OCI-LY1 (cell line): ENCODE measurements around the gene ANGPTL8.

Experiments used
- H2AFZ ChIP-seq: fragments of 200-600 bp; sonication (generic), shearing (Covaris generic); 2 replicates; pipeline ENCODE4 v1.6.0; 2014; ENCODE audit warnings: antibody characterized with exemption, mild to moderate bottlenecking, low read length
- H3F3A ChIP-seq: fragments of 200-600 bp; sonication (generic), shearing (Covaris generic); 2 replicates; pipeline ENCODE4 v1.6.0; 2014; ENCODE audit warnings: mild to moderate bottlenecking, antibody characterized with exemption, low read length, moderate library complexity; ENCODE audit not compliant: insufficient read depth
- H3K27ac ChIP-seq: fragments of 200-600 bp; sonication (generic); 2 replicates; pipeline ENCODE4 v1.5.1; 2014; ENCODE audit warnings: low read length, mixed run types, mild to moderate bottlenecking, low read depth; ENCODE audit not compliant: poor library complexity, severe bottlenecking
- H3K27me3 ChIP-seq: fragments of 200-600 bp; sonication (generic); 2 replicates; pipeline ENCODE4 v1.6.0; 2014; ENCODE audit warnings: antibody characterized with exemption, mild to moderate bottlenecking, low read length, moderate library complexity; ENCODE audit not compliant: insufficient read depth
- H3K36me3 ChIP-seq: fragments of 200-600 bp; sonication (generic); 2 replicates; pipeline ENCODE4 v1.6.1; 2014; ENCODE audit warnings: mild to moderate bottlenecking, antibody characterized with exemption, low read length, moderate library complexity, mixed read lengths; ENCODE audit not compliant: insufficient read depth
- H3K4me1 ChIP-seq: fragments of 200-600 bp; sonication (generic); 2 replicates; pipeline ENCODE4 v1.5.1; 2014; ENCODE audit warnings: mild to moderate bottlenecking, low read length, moderate library complexity; ENCODE audit not compliant: insufficient read depth, severe bottlenecking
- H3K4me2 ChIP-seq: fragments of 200-600 bp; sonication (generic), shearing (Covaris generic); 2 replicates; pipeline ENCODE4 v1.6.1; 2014; ENCODE audit warnings: low read length
- H3K4me3 ChIP-seq: fragments of 200-600 bp; sonication (generic); 2 replicates; pipeline ENCODE4 v1.5.1; 2014; ENCODE audit warnings: low read length, low read depth, mild to moderate bottlenecking, mixed read lengths; ENCODE audit not compliant: poor library complexity, severe bottlenecking
- H3K79me2 ChIP-seq: fragments of 200-600 bp; shearing (Covaris generic); 2 replicates; pipeline ENCODE4 v1.6.1; 2016; ENCODE audit warnings: mixed run types, low read length, mixed read lengths; ENCODE audit not compliant: insufficient read depth
- H3K9ac ChIP-seq: fragments of 200-600 bp; sonication (generic), shearing (Covaris generic); 2 replicates; pipeline ENCODE4 v1.6.1; 2014; ENCODE audit warnings: mild to moderate bottlenecking, low read length, mixed read lengths
- H3K9me2 ChIP-seq: fragments of 200-600 bp; sonication (generic), shearing (Covaris generic); 2 replicates; pipeline ENCODE4 v1.6.1; 2014; ENCODE audit warnings: low read depth, mild to moderate bottlenecking, low read length, mixed read lengths
- H3K9me3 ChIP-seq: fragments of 200-600 bp; shearing (Covaris generic); 2 replicates; pipeline ENCODE4 v1.6.1; 2014; ENCODE audit warnings: low read length, mixed read lengths
- H4K20me1 ChIP-seq: fragments of 200-600 bp; sonication (generic), shearing (Covaris generic); 2 replicates; pipeline ENCODE4 v1.6.0; 2016; ENCODE audit warnings: mild to moderate bottlenecking, low read length; ENCODE audit not compliant: insufficient read depth
- EZH2 ChIP-seq: fragments of 200-600 bp; sonication (generic), shearing (Covaris generic); IDR thresholded peaks from 2 replicates; pipeline ENCODE4 v1.8.0; 2017; ENCODE audit warnings: borderline replicate concordance, mixed run types, mild to moderate bottlenecking, antibody characterized with exemption, low read length, moderate library complexity, mixed read lengths
- TF ChIP-seq, protein P1 (sequence below): fragments of 200-600 bp; sonication (generic), shearing (Covaris generic); IDR thresholded peaks from 2 replicates; pipeline ENCODE4 v1.5.1; 2017; ENCODE audit warnings: mild to moderate bottlenecking, antibody characterized with exemption, low read length, moderate library complexity, mixed read lengths

The ANGPTL8 gene

DNA sequence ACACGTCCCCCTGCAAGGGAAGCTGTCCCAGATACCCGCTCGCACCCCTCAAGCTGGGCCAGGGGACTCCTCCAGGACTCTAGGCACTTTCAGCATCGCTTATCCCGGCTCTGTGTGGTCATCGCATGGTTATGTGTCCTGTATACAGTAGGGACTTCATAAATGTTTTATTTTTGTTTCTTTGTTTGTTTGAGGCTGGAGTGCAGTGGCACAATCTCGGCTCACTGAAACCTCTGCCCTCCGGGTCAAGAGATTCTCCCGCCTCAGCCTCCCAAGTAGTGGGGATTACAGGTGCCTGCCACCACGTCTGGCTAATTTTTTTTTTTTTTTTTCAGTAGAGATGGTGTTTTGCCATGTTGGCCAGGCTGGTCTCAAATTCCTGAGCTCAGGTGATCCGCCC lies 7.5 kb downstream of the ANGPTL8 start:
- Histone ChIP-seq H2AFZ (no peak overlapping the region), H3K4me1 (peaks cover 4% of the 10 kb centered on the region), H3K9me3 (no peaks in the 10 kb centered on the region), H3K27me3 (no peaks in the 10 kb centered on the region; the same call in 1 of the 2 replicates), H3K9me2 (no peaks in the 10 kb centered on the region), H3K4me3 (no peak overlapping the region), H3K36me3 (peaks cover 7% of the 10 kb centered on the region), H3K9ac (no peak overlapping the region), H4K20me1 (no peaks in the 10 kb centered on the region), H3K79me2 (no peaks in the 10 kb centered on the region), H3K4me2 (no peak overlapping the region), H3F3A (no peaks in the 10 kb centered on the region), H3K27ac (no peak overlapping the region)
- TF ChIP-seq, protein P1, sequence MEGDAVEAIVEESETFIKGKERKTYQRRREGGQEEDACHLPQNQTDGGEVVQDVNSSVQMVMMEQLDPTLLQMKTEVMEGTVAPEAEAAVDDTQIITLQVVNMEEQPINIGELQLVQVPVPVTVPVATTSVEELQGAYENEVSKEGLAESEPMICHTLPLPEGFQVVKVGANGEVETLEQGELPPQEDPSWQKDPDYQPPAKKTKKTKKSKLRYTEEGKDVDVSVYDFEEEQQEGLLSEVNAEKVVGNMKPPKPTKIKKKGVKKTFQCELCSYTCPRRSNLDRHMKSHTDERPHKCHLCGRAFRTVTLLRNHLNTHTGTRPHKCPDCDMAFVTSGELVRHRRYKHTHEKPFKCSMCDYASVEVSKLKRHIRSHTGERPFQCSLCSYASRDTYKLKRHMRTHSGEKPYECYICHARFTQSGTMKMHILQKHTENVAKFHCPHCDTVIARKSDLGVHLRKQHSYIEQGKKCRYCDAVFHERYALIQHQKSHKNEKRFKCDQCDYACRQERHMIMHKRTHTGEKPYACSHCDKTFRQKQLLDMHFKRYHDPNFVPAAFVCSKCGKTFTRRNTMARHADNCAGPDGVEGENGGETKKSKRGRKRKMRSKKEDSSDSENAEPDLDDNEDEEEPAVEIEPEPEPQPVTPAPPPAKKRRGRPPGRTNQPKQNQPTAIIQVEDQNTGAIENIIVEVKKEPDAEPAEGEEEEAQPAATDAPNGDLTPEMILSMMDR = no peak
- TF ChIP-seq EZH2 = no peak

DNA sequence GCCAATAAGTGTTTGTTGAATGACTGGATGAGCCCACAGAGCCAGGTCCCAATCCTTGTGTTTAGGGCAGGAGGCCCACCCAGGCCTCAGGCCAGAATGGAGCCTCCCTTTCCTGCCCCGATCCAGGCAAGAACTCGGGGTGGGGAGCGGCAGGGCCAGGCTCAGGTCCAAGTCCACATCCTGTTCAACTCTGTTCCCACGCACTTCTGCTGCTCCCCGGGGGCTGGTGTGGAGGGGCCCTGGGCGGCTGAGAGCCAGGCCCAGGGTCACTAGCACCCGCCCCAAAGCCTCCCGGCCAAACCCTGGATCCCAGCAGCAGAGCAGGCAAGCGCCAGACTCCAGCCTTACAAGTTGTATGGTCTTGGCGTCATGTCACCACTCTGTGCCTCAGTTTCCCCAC lies 8.0 kb downstream of the ANGPTL8 start:
- no peaks in the 10 kb centered on the region for H3F3A ChIP-seq
- no peak overlapping the region for H2AFZ ChIP-seq
- H3K9me2 ChIP-seq = no peaks in the 10 kb centered on the region
- peaks cover 4% of the 10 kb centered on the region for H3K4me1 ChIP-seq
- H3K9ac ChIP-seq = no peak overlapping the region
- no peaks in the 10 kb centered on the region for H3K27me3 ChIP-seq
- H3K36me3 ChIP-seq = peaks cover 12% of the 10 kb centered on the region
- no peak overlapping the region for H3K4me2 ChIP-seq
- TF ChIP-seq, protein P1 = no peak
- no peak for TF ChIP-seq EZH2
- H3K9me3 ChIP-seq = no peaks in the 10 kb centered on the region
- H3K4me3 ChIP-seq = no peak overlapping the region
- no peak overlapping the region for H3K27ac ChIP-seq
- no peaks in the 10 kb centered on the region for H4K20me1 ChIP-seq
- no peaks in the 10 kb centered on the region for H3K79me2 ChIP-seq

DNA sequence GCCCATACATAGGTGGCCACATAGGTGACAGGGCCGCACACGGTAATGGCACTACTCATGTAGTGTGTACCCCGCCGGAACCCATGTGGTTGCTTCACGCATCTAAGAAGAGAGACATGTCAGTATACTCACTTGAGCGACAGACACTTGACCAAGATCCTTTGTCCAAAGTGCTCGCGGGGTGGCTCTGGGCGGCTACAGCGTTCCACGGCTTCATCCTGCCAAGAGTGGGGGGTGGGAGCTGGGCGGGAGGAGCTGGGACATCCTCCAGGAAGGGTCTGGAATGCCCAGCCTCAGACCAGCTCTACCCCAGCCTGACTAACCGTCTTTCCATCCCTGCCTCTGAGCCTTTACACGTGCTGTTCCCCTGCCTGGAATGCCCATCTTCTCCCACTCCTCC lies 8.5 kb downstream of the ANGPTL8 start:
- peaks cover 12% of the 10 kb centered on the region for H3K36me3 ChIP-seq
- no peak overlapping the region for H3K4me2 ChIP-seq
- H3K79me2 ChIP-seq = no peaks in the 10 kb centered on the region

More for the DNA sequence above, 8.5 kb downstream of the ANGPTL8 start:
- no peak for TF ChIP-seq EZH2
- TF ChIP-seq, protein P1 = no peak
- H3K9ac ChIP-seq = no peak overlapping the region
- H2AFZ ChIP-seq = no peak overlapping the region
- no peaks in the 10 kb centered on the region for H3F3A ChIP-seq
- H3K9me2 ChIP-seq = no peaks in the 10 kb centered on the region
- peaks cover 4% of the 10 kb centered on the region for H3K4me1 ChIP-seq
- H3K27ac ChIP-seq = no peak overlapping the region
- no peaks in the 10 kb centered on the region for H3K9me3 ChIP-seq
- H4K20me1 ChIP-seq = no peaks in the 10 kb centered on the region
- no peak overlapping the region for H3K4me3 ChIP-seq
- H3K27me3 ChIP-seq = no peaks in the 10 kb centered on the region
